C4-2B (cell line): ENCODE results near the gene EEF2K.
"Not testable (repeated sequence)": the region's sequence is repeated elsewhere in the genome, so short reads cannot be mapped to it uniquely, and the experiment has no call there.

Source experiments
- H3K27ac ChIP-seq: fragments of 450-650 bp; 2 replicates; pipeline ENCODE4 v1.5.1; 2017
- CTCF ChIP-seq: fragments of 450-650 bp; conservative IDR thresholded peaks from 2 replicates; pipeline ENCODE4 v1.5.1; 2017; ENCODE audit warnings: mild to moderate bottlenecking
- ZFX ChIP-seq: fragments of 450-650 bp; IDR thresholded peaks from 2 replicates; pipeline ENCODE4 v1.6.1; 2017

EEF2K gene

GRCh38 chr16:22195445-22195694 is 10.7 kb upstream of the EEF2K start:
- no peak overlapping the region; the same call in 1 of the 2 replicates for H3K27ac ChIP-seq
- no peak for TF ChIP-seq ZFX
- no peak for TF ChIP-seq CTCF

DNA sequence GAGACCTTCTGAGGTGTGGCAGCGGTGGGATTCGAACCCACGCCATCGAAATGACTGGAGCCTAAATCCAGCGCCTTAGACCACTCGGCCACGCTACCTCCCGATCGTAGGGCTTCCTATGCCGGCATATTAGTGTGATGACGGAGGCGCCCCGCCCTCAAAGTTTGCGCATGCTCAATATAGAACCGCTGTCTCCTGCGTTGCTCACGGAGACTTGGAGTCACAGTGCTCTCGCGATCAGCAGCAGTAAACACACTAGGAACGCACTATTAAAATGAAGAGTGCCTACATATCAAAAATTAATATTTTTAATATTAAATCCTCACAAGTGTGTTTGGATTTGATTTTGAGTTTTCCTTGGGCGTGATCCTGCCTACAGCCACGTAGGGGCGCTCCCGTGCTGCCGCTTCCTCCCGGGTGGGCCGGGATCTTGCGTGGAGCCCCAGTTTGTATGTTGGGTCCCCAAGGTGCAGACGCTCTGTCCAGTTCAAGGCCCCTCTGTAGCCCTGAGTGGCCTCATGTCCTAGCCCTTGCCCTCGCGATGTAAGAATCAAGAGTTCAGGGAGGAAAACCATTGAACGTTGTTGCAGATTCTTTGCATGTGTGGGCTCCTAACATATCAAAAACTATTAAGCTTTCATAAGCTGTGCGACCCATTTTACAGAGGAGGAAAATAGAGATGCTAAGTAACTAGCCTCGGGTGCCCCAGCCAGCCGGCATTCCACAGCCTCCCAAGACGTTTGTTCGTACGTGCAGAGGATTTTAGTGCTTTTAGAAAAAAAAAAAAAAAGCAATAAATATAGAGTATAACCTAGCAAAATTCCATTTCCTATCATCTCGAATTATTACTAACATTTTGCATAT is 10.2 kb upstream of the EEF2K start:
- TF ChIP-seq CTCF = peak; percentile 97
- TF ChIP-seq ZFX = no peak
- peak overlapping the region; percentile 39 for H3K27ac ChIP-seq

GRCh38 chr16:22196559-22197168 is 9.4 kb upstream of the EEF2K start:
- H3K27ac ChIP-seq = not testable (repeated sequence)

- no peak overlapping the region for H3K27ac ChIP-seq
Observed at GRCh38 chr16:22198547-22199293, 7.4 kb upstream of the EEF2K start.

GRCh38 chr16:22202261-22202637 is 3.8 kb upstream of the EEF2K start:
- no peak overlapping the region for H3K27ac ChIP-seq
- TF ChIP-seq CTCF = no peak
- no peak for TF ChIP-seq ZFX

More at GRCh38 chr16:22198547-22199293, 7.4 kb upstream of the EEF2K start:
- TF ChIP-seq ZFX = no peak

GRCh38 chr16:22203091-22203490 is 3.0 kb upstream of the EEF2K start:
- H3K27ac ChIP-seq = no peak overlapping the region
- no peak for TF ChIP-seq CTCF
- TF ChIP-seq ZFX = no peak

DNA sequence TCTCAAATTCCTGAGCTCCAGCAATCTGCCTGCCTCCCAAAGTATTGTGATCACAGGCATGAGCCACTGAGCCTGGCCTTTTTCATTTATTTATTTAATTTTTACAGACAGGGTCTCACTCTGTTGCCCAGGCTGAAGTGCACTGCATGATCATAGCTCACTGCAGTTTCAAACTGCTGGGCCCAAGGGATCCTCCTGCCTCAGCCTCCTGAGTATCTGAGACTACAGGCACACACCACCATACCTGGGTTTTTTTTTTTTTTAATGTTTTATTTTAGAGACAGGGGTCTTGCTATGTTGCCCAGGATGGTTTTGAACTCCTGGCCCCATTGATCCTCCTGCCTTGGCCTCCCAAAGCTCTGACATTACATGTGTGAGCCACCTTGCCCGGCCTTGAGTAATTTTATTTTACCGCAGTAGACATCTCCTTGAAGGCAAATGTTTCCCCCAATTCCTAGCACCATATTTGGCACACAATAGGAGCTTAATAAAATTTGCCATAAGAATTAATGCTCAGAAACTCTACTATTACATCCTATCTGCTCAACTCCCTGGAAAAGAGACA is 1.9 kb upstream of the EEF2K start:
- TF ChIP-seq CTCF = no peak
- no peak for TF ChIP-seq ZFX
- no peak overlapping the region for H3K27ac ChIP-seq

DNA sequence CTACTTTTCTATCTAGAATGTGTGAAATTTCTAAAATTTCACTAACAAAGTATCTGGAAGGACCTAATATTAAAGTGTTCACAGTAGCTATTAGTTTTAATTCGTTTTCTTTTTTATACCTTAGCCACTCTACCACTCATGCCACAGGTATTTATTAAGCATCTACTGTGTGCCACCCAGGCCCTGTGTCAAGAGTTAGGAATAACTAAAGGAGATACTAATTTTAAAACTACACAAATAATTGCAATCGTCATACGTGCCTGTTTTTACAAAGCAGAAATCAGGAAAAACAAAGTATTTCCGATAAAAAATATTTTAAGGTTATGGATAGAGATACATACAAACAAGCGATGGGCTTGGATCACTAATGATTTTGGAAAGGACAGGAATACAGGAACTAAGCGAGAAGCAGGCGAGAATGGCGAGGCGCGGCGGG is 483 bp upstream of the EEF2K start:
- TF ChIP-seq CTCF (no peak), ZFX (no peak)
- H3K27ac ChIP-seq = peak overlapping the region; percentile 94
